Activated T-helper 1 cell treated with anti-CD3 and anti-CD28 coated beads, Interleukin-2, amount 50 U/mL, for 16 hours (primary cell): ENCODE results near the gene PRICKLE2.

ENCODE experiments used
- DNase-seq, 2 donors: peaks; one replicate each; pipeline ENCODE4 v3.0.0-alpha.2; 2020; ENCODE audit warnings: low read depth in 1 of 2, low spot score in 1 of 2

The PRICKLE2 gene

DNA sequence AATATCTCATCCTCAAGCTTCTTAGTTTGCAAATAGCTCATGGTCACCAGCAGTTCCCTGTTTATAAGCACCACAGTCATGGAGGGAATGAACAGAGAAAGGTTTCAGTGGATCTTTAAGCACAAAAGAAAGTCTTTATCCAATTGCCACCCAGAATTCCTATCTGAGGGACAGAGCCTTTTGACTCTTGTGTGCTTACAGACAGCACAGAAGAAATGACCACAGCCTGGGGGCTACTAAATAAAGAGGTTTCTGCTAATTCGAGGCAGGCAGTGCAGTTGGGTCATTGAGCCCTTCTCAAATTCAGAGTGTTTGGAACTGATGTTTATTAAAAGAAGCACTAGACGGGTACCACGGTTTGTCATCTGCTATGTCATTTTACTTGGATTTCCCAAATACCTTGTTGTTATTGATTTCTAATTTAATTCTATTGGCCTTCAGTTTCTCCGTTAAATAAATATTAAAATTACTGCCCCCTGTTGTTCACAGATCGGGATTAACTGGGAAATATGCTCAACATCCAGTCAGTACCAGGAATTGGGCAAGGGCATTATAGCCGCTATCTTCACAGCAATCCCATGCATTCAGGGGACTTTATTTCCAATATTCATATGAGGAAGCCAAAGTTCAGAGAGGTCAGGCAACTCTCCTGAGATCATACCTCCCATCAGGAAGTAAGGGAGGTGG lies 3.6 kb downstream of the PRICKLE2 start:
- DNase-seq = no peak

DNA sequence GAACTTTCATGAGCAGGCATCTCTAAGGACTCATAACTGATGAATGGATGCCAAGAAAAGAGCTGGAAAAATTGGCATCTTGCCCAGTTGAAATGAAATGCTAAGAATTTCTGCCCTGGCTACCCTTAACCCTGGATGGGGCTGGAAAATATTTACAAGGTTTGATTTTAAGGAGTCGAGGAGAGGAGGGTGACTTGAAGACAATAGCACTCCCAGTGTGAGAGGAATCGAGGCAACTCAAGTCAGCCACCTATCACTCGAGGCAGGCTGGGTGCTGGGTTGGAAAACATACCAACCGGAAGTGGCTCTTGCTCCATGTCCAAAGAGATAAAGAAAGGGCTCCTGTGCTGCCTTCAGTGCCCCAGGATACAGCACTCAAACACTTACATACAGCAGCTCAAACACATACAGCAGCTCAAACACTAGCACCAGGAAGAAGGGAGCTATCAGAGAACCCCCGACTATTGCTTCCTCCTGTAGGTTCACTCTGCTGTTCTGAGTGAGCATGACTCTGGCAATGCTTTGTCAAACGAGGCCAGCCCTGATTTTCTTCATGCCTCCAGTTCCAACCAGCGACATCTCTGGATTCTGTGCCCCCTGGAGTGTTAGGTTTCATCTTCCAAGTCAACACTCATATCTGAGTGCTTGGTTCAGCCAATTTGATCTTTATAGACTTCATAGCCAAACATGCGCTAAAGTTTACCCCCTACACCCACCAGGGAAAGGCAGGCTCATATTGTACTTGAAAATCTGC lies 4.9 kb downstream of the PRICKLE2 start:
- no peak for DNase-seq

GRCh38 chr3:64218746-64219145 lies 6.5 kb downstream of the PRICKLE2 start:
- DNase-seq = no peak

GRCh38 chr3:64218329-64218728 lies 6.9 kb downstream of the PRICKLE2 start:
- no peak for DNase-seq

DNA sequence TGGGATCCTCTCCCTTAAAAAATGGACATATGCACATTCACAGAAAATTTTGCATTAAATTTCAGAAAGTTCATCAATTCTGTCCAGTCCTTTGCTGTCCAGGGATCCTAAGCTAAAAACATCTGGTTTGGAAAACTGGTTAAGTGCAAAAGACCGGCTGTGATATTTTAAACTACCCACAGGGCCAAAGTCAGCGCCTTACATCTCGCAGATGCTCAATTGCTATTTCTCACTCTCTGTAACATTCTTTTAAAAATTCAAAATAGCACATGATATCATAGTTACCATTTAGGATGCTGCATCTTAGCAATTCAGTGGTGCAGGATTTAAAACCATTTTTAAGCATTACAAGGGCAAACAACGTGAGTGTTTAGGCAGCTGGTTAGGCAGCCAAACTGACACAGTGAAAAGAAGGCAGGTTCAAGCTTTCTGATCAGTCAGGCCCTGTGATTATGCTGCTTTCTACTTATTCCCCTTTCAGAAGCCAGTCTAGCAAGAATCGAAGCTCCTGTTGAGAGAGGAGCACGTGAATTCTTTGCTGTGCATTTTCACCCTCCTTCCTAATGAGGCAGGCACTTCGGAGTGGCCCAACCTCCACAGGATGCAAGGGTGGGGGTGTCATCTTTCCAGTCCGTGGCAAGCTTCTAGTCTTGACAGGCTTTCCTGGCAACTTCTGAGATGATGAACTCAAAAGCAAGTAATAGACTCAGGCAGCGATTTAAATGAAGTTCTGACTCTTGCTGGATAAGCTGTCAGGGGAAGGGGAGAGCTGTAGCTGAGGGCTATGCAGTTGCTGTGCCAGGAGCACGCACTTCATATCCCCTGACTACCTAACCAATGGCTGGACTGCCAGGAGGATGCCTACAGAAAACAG lies 8.8 kb downstream of the PRICKLE2 start:
- DNase-seq = no peak

DNA sequence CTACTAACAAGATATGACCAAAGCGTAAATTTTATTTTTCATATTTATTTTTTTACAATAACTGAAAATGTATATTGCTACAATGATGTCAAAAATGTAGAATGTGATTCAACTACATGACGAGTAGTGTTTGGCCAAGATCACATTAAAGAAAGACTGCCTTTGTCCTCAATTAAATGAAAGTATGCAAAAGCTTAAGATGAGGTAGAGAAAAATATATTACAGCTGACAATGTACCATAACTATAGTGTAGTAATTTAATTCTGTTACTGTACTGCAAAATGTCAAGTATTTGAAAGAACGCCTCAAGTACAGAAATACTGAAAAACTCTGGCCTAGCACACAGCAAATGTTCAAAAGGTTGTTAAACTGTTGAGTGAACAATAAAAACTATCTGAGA lies 9.7 kb downstream of the PRICKLE2 start:
- no peak for DNase-seq

DNA sequence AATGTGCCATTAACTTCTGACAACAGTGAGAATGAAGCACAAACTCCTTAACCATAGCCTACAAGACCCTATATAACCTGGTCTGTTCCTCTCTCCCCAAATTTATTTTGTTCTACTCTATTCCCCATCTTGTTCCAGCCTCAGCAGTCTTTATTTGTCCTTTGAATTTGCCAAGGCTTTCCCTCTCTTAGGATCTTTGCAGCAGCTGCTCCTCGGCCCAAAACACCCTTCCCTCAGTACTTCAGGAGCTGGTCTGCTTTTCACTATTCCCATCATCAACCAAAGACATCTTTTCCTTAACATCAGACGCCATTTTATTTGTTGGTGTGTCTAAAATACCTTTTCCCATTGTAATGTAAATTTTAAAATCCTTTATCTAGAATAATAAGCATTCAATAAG lies 10.2 kb downstream of the PRICKLE2 start:
- DNase-seq = no peak

DNA sequence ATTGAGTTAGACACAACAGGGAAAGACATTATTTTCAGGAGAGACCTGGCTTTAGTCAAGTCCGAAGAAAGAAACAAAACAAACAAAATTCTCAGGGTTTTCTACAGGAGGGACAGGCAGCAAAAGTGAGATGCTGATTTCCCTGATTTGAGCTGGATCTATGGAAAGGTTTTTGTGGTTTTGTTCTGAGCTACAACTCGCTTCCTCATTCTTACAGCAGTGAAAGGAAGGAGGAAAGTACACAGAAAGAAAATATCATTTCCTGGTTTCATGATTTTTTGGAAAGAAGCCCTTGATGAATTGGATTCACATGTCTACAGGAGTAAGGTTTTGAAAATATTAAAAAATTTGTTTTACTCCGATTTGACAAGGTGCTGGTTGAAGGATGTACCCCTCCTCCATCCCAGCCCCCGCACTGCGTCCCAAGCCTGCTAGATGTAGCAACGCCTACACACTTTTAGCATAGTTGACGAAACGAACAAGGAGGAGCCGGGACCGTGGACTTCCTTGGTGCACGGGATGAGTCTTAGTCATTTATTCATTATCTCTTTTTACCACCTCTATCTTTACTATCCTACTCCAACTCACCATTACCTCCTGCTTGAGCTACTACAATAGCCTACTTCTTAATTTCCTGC lies 10.8 kb downstream of the PRICKLE2 start:
- DNase-seq = no peak

DNA sequence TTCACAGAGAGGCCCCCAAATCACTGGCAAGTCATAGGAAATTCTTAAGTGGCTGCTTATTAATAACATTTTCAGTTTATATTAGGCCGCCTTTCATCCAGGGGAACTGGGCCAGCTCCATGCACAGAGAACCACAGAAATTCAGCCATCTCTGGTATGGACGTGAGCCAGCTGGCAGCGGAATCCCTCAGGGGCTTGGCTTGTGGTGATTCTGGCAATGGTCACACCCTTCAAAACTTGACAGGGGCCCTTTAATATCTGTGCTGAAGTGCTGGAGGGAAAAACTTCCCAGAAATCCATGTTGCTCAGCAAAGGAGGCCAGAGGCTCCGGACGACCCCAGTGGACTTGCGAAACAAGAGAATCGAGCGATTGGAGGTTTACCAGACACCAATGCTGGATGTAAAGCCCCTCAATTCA lies 11.3 kb downstream of the PRICKLE2 start:
- DNase-seq = no peak

- DNase-seq = no peak
Observed at GRCh38 chr3:64213224-64213878, 11.9 kb downstream of the PRICKLE2 start.

- DNase-seq = no peak
Observed at GRCh38 chr3:64209866-64210621, 15.2 kb downstream of the PRICKLE2 start.

- DNase-seq = no peak
Observed at GRCh38 chr3:64207289-64208080, 17.8 kb downstream of the PRICKLE2 start.

GRCh38 chr3:64203969-64204908 lies 21.0 kb downstream of the PRICKLE2 start:
- no peak for DNase-seq

DNA sequence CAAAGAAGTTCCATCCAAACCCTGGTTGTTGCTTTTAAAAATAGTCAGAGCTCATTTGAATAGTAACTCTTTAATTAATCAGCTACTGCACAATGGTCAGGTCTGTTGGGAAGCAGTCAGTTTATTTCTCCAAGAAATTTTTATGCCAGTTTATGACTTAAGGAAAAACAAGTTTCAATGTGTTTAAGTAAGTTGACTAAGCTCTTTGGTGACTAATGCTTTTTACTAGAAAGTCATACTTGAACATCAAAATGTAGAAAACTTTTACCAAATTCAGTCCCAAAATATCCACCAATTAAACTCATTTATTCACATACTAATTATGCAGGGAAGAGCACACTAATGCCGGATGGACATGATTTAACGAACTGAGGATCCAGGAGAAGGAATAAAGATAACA lies 22.1 kb downstream of the PRICKLE2 start:
- DNase-seq = no peak

DNA sequence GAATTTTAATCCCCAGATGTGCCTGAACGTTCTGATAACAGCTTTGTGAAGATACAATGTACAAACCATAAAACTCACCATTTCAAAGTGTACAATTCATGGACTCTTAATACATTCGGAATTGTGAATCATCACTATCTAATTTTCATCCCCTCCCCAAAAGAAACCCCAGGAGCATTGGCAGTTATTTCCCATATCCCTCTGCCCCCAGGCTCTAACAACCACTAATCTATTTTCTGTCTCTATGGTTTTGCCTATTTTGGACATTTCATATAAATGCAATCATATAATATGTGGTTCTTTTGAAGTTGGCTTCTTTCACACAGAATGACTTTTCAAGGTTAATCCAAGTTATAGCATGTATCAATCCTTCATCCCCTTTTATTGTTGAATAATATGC lies 25.3 kb downstream of the PRICKLE2 start:
- DNase-seq = no peak

DNA sequence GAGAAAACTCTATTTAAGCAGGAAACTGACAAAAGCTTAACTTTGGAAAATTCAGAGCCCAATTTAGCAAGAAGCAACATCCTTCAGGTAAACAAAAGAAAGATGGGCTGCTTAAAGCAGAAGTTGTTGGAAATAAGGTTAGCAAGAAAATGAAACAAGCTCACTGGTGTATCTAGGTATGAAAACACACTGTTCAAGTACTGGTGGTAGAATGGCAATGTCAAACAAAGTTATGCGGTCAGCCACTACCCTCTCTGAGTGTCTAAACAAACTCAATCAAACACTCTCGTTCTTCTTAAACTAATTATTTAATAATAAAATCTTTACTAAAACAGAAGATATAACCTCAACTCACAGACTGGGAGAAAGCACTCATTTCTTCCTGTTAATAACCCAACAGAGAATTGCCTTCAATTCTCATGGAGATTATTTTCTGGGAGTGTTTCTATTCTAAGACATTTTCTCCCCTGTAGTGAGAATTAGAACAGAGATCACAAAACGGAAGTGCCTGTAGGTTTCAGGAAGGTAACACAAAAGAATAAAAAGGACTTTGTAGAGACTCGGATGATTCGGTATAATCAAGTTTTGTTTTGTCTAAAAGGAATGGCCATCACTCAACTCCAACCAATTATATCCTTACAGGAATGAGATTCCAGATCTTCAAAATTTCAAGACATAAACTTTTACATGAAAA lies 28.9 kb downstream of the PRICKLE2 start:
- DNase-seq = no peak

- DNase-seq = no peak
Observed at GRCh38 chr3:64195789-64196188, 29.5 kb downstream of the PRICKLE2 start.

GRCh38 chr3:64191822-64192221 lies 33.4 kb downstream of the PRICKLE2 start:
- no peak for DNase-seq
